Cardiac fibroblast (primary cell): ENCODE data around the gene AFF3.

Experiments used
- DNase-seq, 2 donors: peaks; one replicate each; pipeline versions ENCODE4 v3.0.0 to v3.0.0-alpha.2; 2010; ENCODE audit warnings: low read depth in 2 of 2
- H3K4me3 ChIP-seq, 2 donors: replicated peaks in 1 of 2; 1 replicate in 1 of 2; 2 replicates in 1 of 2; pipeline ENCODE4 v1.5.1; 2011; ENCODE audit warnings: low read depth in 2 of 2, low read length in 2 of 2, mild to moderate bottlenecking in 2 of 2, moderate library complexity in 1 of 2
- CTCF ChIP-seq: IDR thresholded peaks from one replicate; pipeline ENCODE4 v1.5.1; 2011; ENCODE audit warnings: low read depth, mild to moderate bottlenecking, low read length, inconsistent platforms

AFF3 gene

GRCh38 chr2:99984799-99985515 is 157.4 kb downstream of the AFF3 start:
- peak; percentile 5 to 41 for DNase-seq
- no peak for TF ChIP-seq CTCF
- H3K4me3 ChIP-seq, result no peak overlapping the region

GRCh38 chr2:99982744-99983143 is 159.6 kb downstream of the AFF3 start:
- H3K4me3 ChIP-seq, result no peak overlapping the region
- no peak for TF ChIP-seq CTCF
- DNase-seq, result no peak

- no peak for DNase-seq
- H3K4me3 ChIP-seq, result no peak overlapping the region
- no peak for TF ChIP-seq CTCF
Observed at GRCh38 chr2:99981840-99982239, 160.6 kb downstream of the AFF3 start.

GRCh38 chr2:99980176-99980575 is 162.2 kb downstream of the AFF3 start:
- peak in 1 of 2 donors; percentile 18 for DNase-seq
- no peak for TF ChIP-seq CTCF
- H3K4me3 ChIP-seq, result no peak overlapping the region

GRCh38 chr2:99977966-99978365 is 164.4 kb downstream of the AFF3 start:
- TF ChIP-seq CTCF, result no peak
- H3K4me3 ChIP-seq, result no peak overlapping the region
- no peak for DNase-seq

GRCh38 chr2:99975386-99975785 is 167.0 kb downstream of the AFF3 start:
- no peak overlapping the region for H3K4me3 ChIP-seq
- peak in 1 of 2 donors; percentile 66 for DNase-seq
- no peak for TF ChIP-seq CTCF
